Epithelial cell of esophagus (primary cell): ENCODE data around the gene RBBP8NL.

Source experiments
- DNase-seq: peaks from one replicate; pipeline ENCODE4 v3.0.0; 2010; ENCODE audit warnings: low read depth
- H3K4me3 ChIP-seq: 2 replicates; pipeline ENCODE4 v1.5.1; 2011; ENCODE audit warnings: mild to moderate bottlenecking, low read length, control low read depth
- CTCF ChIP-seq: IDR thresholded peaks from 2 replicates; pipeline ENCODE4 v1.5.1; 2011; ENCODE audit warnings: low read depth, mild to moderate bottlenecking, low read length, control low read depth, inconsistent platforms; ENCODE audit not compliant: insufficient read depth; ENCODE audit errors: missing control alignments

Gene RBBP8NL

GRCh38 chr20:62461157-62461556 lies 33.8 kb upstream of the RBBP8NL start:
- no peak for TF ChIP-seq CTCF

GRCh38 chr20:62460678-62461077 lies 33.3 kb upstream of the RBBP8NL start:
- DNase-seq: no peak
- H3K4me3 ChIP-seq: no peak overlapping the region
- no peak for TF ChIP-seq CTCF

More at GRCh38 chr20:62461157-62461556, 33.8 kb upstream of the RBBP8NL start:
- no peak for DNase-seq
- no peak overlapping the region for H3K4me3 ChIP-seq

GRCh38 chr20:62459488-62459887 lies 32.1 kb upstream of the RBBP8NL start:
- H3K4me3 ChIP-seq: no peak overlapping the region
- DNase-seq: no peak
- TF ChIP-seq CTCF: no peak

GRCh38 chr20:62458275-62459251 lies 31.2 kb upstream of the RBBP8NL start:
- TF ChIP-seq CTCF: no peak
- H3K4me3 ChIP-seq: no peak overlapping the region
- no peak for DNase-seq

GRCh38 chr20:62457831-62458230 lies 30.5 kb upstream of the RBBP8NL start:
- no peak overlapping the region for H3K4me3 ChIP-seq
- TF ChIP-seq CTCF: no peak
- DNase-seq: no peak

GRCh38 chr20:62457098-62457497 lies 29.8 kb upstream of the RBBP8NL start:
- no peak overlapping the region for H3K4me3 ChIP-seq
- TF ChIP-seq CTCF: no peak
- DNase-seq: no peak
